Measurements from ENCODE around the gene KRTAP12-2.
"Not testable (repeated sequence)": the region's sequence is repeated elsewhere in the genome, so short reads cannot be mapped to it uniquely, and the experiment has no call there.

Gene KRTAP12-2

DNA sequence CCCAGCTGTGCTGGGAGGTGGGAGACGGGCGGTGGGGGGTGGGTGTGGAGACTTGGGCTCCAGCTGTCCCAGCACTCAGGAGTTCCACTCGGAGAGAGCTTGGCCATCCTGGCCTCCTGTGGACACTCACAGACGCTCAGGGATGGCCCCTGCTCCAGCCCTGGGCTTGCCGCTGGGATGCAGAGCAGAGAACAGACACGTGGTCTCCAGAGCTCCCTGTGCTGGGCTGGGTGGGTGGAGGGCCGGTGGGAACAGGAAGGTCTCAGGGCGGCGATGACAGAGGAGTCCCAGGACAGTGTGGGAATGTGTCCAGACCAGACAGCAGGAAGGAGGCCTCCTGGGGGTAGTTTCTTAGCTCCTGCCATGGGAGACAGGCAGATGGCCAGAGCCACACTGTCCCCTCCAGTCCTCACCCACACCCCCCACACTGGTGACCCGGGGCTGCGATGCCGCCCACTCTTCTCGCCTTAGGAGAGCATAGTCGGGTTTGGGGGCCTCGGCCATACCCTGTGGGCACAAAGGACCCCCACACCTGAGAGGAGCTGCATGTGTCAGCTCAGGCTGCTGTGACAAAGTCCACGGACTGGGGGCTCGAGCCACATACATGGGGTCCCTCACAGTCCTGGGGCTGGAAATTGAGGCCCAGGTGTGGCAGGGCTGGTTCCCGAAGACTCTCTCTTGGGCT lies 37.9 kb downstream of the KRTAP12-2 start:
- TF ChIP-seq EZH2phosphoT487 (IDR thresholded peaks at IDR 0.05; ENCODE audit: low read depth): no peak
- TF ChIP-seq, protein P1, sequence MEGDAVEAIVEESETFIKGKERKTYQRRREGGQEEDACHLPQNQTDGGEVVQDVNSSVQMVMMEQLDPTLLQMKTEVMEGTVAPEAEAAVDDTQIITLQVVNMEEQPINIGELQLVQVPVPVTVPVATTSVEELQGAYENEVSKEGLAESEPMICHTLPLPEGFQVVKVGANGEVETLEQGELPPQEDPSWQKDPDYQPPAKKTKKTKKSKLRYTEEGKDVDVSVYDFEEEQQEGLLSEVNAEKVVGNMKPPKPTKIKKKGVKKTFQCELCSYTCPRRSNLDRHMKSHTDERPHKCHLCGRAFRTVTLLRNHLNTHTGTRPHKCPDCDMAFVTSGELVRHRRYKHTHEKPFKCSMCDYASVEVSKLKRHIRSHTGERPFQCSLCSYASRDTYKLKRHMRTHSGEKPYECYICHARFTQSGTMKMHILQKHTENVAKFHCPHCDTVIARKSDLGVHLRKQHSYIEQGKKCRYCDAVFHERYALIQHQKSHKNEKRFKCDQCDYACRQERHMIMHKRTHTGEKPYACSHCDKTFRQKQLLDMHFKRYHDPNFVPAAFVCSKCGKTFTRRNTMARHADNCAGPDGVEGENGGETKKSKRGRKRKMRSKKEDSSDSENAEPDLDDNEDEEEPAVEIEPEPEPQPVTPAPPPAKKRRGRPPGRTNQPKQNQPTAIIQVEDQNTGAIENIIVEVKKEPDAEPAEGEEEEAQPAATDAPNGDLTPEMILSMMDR (IDR thresholded peaks at IDR 0.05; ENCODE audit: low read depth, low read length): no peak
- no peak overlapping the region for H3K4me2 ChIP-seq (ENCODE audit: low read length)
- H3K4me1 ChIP-seq (ENCODE audit: low read length): no peaks in the 10 kb centered on the region
- no peaks in the 10 kb centered on the region for H3K79me2 ChIP-seq (ENCODE audit: low read length)
- H3K27ac ChIP-seq (ENCODE audit: low read length): no peak overlapping the region
- no peak overlapping the region for H2AFZ ChIP-seq (ENCODE audit: low read depth, low read length)
- no peaks in the 10 kb centered on the region for H4K20me1 ChIP-seq (ENCODE audit: insufficient read depth, low read length)
- 0 out of 2 replicates have a peak, but pooled peaks cover 6% of the 10 kb centered on the region for H3K9me3 ChIP-seq (ENCODE audit: insufficient read depth, low read length)
- H3K4me3 ChIP-seq (ENCODE audit: low read length): no peak overlapping the region
- no peak overlapping the region for H3K9ac ChIP-seq (ENCODE audit: low read length)
- no peaks in the 10 kb centered on the region for H3K27me3 ChIP-seq (ENCODE audit: low read depth, low read length)
- no peaks in the 10 kb centered on the region for H3K36me3 ChIP-seq (replicated peaks; ENCODE audit: low read depth, low read length)

DNA sequence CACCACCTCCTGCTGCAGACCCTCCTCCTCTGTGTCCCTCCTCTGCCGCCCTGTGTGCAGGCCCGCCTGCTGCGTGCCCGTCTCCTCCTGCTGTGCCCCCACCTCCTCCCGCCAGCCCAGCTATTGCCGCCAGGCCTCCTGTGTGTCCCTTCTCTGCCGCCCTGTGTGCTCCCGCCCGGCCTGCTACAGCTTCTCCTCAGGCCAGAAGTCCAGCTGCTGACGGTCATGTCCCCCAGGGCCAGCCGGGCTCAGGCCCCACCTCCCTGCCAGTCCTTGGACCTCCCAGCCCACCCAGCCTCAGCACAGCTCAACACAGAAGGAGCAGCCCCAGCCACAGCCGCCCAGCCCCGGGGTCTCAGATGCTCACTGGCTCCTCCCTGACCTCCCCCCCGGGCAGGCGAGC lies 38.9 kb downstream of the KRTAP12-2 start:
- H3K9ac ChIP-seq (ENCODE audit: low read length); H3K4me3 ChIP-seq (ENCODE audit: low read length); H3K9me3 ChIP-seq (ENCODE audit: insufficient read depth, low read length); H3K4me2 ChIP-seq (ENCODE audit: low read length); H3K4me1 ChIP-seq (ENCODE audit: low read length); H3K79me2 ChIP-seq (ENCODE audit: low read length); H3K27ac ChIP-seq (ENCODE audit: low read length); H3K36me3 ChIP-seq (replicated peaks; ENCODE audit: low read depth, low read length); H3K27me3 ChIP-seq (ENCODE audit: low read depth, low read length); H4K20me1 ChIP-seq (ENCODE audit: insufficient read depth, low read length); H2AFZ ChIP-seq (ENCODE audit: low read depth, low read length): not testable (repeated sequence)

DNA sequence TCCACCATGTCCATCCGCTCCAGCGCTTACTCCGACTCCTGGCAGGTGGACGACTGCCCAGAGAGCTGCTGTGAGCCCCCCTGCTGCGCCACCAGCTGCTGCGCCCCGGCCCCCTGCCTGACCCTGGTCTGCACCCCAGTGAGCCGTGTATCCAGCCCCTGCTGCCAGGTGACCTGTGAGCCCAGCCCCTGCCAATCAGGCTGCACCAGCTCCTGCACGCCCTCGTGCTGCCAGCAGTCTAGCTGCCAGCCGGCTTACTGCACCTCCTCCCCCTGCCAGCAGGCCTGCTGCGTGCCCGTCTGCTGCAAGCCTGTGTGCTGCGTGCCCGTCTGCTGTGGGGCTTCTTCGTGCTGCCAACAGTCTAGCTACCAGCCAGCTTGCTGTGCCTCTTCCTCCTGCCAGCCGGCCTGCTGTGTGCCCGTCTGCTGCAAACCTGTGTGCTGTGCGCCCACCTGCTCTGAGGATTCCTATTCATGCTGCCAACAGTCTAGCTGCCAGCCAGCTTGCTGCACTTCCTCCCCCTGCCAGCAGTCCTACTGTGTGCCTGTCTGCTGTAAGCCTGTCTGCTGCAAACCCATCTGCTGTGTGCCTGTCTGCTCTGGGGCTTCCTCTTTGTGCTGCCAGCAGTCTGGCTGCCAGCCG lies 39.4 kb downstream of the KRTAP12-2 start:
- not testable (repeated sequence) for H3K27ac ChIP-seq (ENCODE audit: low read length); H3K9ac ChIP-seq (ENCODE audit: low read length); H4K20me1 ChIP-seq (ENCODE audit: insufficient read depth, low read length); H3K4me3 ChIP-seq (ENCODE audit: low read length); H3K4me1 ChIP-seq (ENCODE audit: low read length); H3K79me2 ChIP-seq (ENCODE audit: low read length); H3K4me2 ChIP-seq (ENCODE audit: low read length); H2AFZ ChIP-seq (ENCODE audit: low read depth, low read length); H3K36me3 ChIP-seq (replicated peaks; ENCODE audit: low read depth, low read length); H3K9me3 ChIP-seq (ENCODE audit: insufficient read depth, low read length); H3K27me3 ChIP-seq (ENCODE audit: low read depth, low read length)

DNA sequence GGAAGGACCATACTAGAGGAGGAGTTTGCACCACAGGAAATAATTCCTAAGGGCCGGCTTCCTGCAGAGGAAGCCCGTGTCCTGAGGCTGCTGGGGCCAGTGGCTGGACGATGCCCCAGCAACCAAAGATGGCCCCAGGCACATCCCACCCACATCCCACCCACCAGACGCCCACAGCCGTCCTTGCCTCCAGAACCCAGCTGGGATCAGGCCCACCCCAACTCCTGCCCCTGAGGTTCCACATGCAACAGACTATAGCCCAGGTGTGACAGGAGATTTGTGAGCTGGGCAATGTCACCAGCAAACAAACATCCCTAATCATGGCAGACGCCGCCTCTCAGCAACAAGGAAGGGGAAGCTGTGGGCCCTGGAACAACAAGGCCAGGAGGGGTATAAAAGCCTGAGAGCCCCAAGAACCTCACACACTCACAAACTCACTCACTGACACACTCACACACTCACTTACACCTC lies 40.0 kb downstream of the KRTAP12-2 start, which contains the start of gene KRTAP10-9:
Gene KRTAP10-9, plus strand, starts transcription at position 421 of the 471 bp plus-strand sequence. CDS start 79 bp downstream, outside the sequence.
- Histone ChIP-seq H3K4me2 (ENCODE audit: low read length) (no peak within 1 kb of the TSS), H3K9me3 (ENCODE audit: insufficient read depth, low read length) (0 out of 2 replicates have a peak, but pooled peaks cover 6% of the 10 kb centered on the region), H3K36me3 (replicated peaks; ENCODE audit: low read depth, low read length) (no peaks in the 10 kb centered on the region), H3K4me3 (ENCODE audit: low read length) (no peak within 1 kb of the TSS), H2AFZ (ENCODE audit: low read depth, low read length) (no peak within 1 kb of the TSS), H3K79me2 (ENCODE audit: low read length) (no peaks in the 10 kb centered on the region), H3K9ac (ENCODE audit: low read length) (no peak within 1 kb of the TSS), H3K27me3 (ENCODE audit: low read depth, low read length) (no peaks in the 10 kb centered on the region), H3K4me1 (ENCODE audit: low read length) (no peaks in the 10 kb centered on the region), H4K20me1 (ENCODE audit: insufficient read depth, low read length) (no peaks in the 10 kb centered on the region), H3K27ac (ENCODE audit: low read length) (no peak within 1 kb of the TSS)
- TF ChIP-seq, protein P1 (IDR thresholded peaks at IDR 0.05; ENCODE audit: low read depth, low read length): no peak
- TF ChIP-seq EZH2phosphoT487 (IDR thresholded peaks at IDR 0.05; ENCODE audit: low read depth): no peak

DNA sequence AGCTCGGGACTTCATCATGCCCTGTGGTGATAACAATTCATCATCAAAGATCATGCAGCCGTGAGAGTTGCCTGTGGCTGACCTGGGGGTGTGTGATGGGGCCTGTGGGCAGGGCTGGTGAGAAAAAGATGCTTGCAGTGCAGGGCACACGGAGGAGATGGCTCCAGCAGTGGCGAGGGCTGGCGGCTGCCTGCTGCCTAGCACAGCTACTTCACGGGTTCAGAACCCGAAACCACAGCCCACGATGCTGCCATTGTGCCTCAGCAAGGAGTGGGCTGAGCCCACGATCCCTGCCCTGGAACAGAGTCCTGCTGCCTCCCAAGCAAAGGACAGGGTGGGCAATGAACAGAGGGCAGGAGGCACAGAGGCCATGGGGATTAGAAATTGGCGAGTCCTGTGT lies 40.5 kb downstream of the KRTAP12-2 start:
- no peak overlapping the region for H3K4me3 ChIP-seq (ENCODE audit: low read length)
- no peaks in the 10 kb centered on the region for H4K20me1 ChIP-seq (ENCODE audit: insufficient read depth, low read length)
- no peak overlapping the region for H2AFZ ChIP-seq (ENCODE audit: low read depth, low read length)
- no peak overlapping the region for H3K4me2 ChIP-seq (ENCODE audit: low read length)
- H3K9ac ChIP-seq (ENCODE audit: low read length): no peak overlapping the region
- no peaks in the 10 kb centered on the region for H3K79me2 ChIP-seq (ENCODE audit: low read length)
- TF ChIP-seq, protein P1 (IDR thresholded peaks at IDR 0.05; ENCODE audit: low read depth, low read length): no peak
- no peak for TF ChIP-seq EZH2phosphoT487 (IDR thresholded peaks at IDR 0.05; ENCODE audit: low read depth)
- no peaks in the 10 kb centered on the region for H3K27me3 ChIP-seq (ENCODE audit: low read depth, low read length)
- H3K4me1 ChIP-seq (ENCODE audit: low read length): no peaks in the 10 kb centered on the region
- H3K27ac ChIP-seq (ENCODE audit: low read length): no peak overlapping the region
- H3K9me3 ChIP-seq (ENCODE audit: insufficient read depth, low read length): 0 out of 2 replicates have a peak, but pooled peaks cover 6% of the 10 kb centered on the region
- no peaks in the 10 kb centered on the region for H3K36me3 ChIP-seq (replicated peaks; ENCODE audit: low read depth, low read length)

Data from OCI-LY3 (cell line).